ENCODE results near the gene RNF34.

The RNF34 gene

DNA sequence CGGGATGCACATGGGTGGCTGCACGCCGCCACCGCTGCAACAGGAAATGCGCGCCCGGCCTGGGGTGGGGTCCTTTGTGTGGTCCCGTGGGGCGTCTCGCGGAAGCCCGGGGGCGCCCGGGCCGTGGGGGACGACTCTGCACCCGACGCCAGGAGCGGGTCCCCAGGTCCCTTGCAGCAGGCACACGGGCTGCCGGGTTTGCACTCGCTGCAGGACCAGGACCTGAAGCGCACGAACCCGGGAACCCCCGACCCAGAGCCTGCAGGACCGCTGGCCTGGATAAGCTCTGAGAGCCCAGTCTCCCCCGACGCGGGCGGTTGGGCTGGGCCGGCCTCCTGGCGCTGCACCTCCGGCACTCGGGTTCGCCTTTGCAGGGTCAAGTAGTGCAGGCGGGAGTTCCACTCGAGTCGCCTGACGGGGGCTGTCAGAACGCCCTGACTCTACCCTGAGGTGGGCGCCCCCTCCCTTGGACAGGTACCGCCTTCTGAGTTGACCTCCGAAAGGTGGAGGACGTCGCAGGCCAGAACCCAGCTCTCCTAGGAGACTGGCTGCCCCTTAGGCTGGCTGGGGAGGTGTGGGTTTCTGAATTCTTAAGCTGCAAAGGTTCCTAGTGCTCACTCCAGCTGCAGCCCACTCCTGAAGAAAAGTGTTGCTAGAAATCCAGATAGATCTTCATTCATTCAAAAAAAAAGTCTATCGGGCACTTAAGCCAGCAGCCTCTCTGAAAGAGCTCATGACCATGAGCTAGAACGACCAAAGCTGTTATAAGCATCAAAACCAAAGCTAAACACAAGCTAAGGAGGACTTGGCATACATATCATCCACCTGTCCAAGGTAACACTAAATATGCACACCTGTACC, 68.0 kb downstream of the RNF34 start:
- no peak for DNase-seq (ENCODE audit: low spot score)

DNA sequence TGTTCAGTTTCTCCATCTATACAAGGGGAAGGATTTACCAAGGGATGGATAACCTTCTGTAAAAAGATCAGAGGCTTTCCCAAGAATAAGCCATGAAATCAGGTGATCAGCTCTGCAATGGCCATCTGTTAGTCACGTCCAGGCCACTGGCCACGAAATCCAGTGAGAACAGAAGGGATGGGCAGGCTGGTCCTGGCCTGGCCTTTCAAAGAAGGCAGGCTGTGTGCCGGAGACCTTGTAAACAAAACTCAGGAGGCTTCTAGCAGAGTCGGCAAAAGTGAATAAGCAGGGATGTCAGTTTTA, 68.5 kb downstream of the RNF34 start:
- peak; percentile 79 for DNase-seq (ENCODE audit: low spot score)

DNA sequence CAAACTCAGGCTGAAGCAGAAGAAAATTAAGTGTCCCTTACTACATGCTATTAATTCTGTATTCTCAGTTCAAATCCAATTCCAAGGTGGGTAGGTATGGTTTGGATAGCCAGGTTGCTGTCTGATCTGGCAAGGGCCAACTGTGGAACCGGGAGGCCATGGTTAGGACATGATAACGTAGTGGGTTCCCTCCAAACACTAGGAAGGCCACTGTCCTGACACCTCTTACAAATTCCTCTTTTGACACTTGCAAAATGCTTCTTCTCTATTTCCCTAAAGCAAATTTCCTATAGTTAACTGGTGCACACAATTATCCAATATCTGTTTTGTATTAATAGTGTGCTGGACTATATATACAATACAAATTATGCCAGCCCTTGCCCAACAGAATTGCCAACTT, 70.8 kb downstream of the RNF34 start:
- no peak for DNase-seq (ENCODE audit: low spot score)

DNA sequence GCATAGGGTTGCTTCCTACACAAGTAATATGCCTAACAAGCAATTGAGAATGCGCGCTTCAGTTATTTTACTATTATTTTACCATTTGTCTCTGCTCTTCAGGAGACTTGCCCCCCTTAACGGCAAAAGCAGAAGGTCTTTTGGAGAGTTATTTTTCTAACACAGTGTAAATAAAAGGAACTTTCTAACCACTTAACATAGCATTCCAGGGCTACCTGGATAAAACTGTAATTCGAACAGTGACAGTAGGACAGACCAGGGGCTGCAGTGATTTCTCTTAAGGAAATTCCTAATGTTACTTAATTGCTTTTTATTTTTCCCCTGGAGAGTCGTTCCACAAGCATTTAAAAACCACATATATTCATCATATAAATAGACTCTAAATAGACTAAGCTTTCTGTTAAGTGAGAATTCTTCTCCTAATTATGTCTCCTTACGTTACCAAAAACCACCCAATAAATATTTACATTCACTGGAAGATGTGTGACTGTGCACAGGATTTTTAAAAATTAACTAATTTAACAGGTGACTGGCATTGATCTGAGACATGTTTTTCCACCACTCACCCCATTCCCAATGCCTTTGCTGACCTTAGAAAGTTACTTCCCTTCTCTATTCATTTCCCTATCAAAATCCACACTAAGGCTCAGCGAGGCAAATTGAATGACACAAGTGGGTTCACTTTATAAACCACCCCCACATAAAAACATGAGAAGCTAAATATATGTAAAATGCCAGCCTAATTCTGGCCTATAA, 72.4 kb downstream of the RNF34 start:
- no peak for DNase-seq (ENCODE audit: low spot score)

Measured in cerebellar cortex (tissue), 1 donor.